ENCODE results near the gene OSBPL2.

- TF ChIP-seq, protein P1, sequence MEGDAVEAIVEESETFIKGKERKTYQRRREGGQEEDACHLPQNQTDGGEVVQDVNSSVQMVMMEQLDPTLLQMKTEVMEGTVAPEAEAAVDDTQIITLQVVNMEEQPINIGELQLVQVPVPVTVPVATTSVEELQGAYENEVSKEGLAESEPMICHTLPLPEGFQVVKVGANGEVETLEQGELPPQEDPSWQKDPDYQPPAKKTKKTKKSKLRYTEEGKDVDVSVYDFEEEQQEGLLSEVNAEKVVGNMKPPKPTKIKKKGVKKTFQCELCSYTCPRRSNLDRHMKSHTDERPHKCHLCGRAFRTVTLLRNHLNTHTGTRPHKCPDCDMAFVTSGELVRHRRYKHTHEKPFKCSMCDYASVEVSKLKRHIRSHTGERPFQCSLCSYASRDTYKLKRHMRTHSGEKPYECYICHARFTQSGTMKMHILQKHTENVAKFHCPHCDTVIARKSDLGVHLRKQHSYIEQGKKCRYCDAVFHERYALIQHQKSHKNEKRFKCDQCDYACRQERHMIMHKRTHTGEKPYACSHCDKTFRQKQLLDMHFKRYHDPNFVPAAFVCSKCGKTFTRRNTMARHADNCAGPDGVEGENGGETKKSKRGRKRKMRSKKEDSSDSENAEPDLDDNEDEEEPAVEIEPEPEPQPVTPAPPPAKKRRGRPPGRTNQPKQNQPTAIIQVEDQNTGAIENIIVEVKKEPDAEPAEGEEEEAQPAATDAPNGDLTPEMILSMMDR (optimal IDR thresholded peaks at IDR 0.05 in 1 of 3, IDR thresholded peaks at IDR 0.05 in 1 of 3, conservative IDR thresholded peaks at IDR 0.05 in 1 of 3; ENCODE audit: extremely low read depth in 1 of 3, insufficient read depth in 2 of 3, low read length in 3 of 3), result no peak
- TF ChIP-seq EZH2 (IDR thresholded peaks at IDR 0.05; ENCODE audit: low read length), result no peak
Measured at GRCh38 chr20:62248890-62249560, 10.7 kb downstream of the OSBPL2 start.

Measured in keratinocyte (primary cell).